Esophagus (tissue), 2 donors: ENCODE data around the gene GATA2. TPM values are rescaled to one million over a fixed set of nuclear protein-coding genes. Genes with fewer than 3 reads are reported as not detected.

Source experiments
- H3K27ac ChIP-seq, 2 donors: one replicate each; pipeline ENCODE4 v1.5.1; 2013; ENCODE audit warnings: low read depth in 2 of 2, mild to moderate bottlenecking in 2 of 2, inconsistent platforms in 1 of 2, low read length in 1 of 2, moderate library complexity in 1 of 2
- H3K27me3 ChIP-seq, 2 donors: one replicate each; pipeline ENCODE4 v1.6.1; 2013; ENCODE audit warnings: low read length in 2 of 2, control low read depth in 1 of 2, mild to moderate bottlenecking in 1 of 2; ENCODE audit not compliant: insufficient read depth in 2 of 2, control insufficient read depth in 1 of 2
- H3K36me3 ChIP-seq, 2 donors: one replicate each; pipeline ENCODE4 v1.6.1; 2013; ENCODE audit warnings: low read length in 1 of 2; ENCODE audit not compliant: control insufficient read depth in 2 of 2, insufficient read depth in 2 of 2
- H3K4me1 ChIP-seq, 2 donors: one replicate each; pipeline ENCODE4 v1.6.1; 2013; ENCODE audit warnings: low read length in 1 of 2; ENCODE audit not compliant: control insufficient read depth in 2 of 2, insufficient read depth in 2 of 2
- H3K4me3 ChIP-seq, 2 donors: one replicate each; pipeline ENCODE4 v1.5.1; 2013; ENCODE audit warnings: low read length in 2 of 2, mild to moderate bottlenecking in 2 of 2, low read depth in 1 of 2, moderate library complexity in 1 of 2
- H3K9me3 ChIP-seq, 2 donors: one replicate each; pipeline ENCODE4 v1.6.1; 2013; ENCODE audit warnings: mild to moderate bottlenecking in 2 of 2, low read depth in 1 of 2, low read length in 1 of 2, moderate library complexity in 1 of 2; ENCODE audit not compliant: control insufficient read depth in 2 of 2, insufficient read depth in 1 of 2
- whole genome bisulfite sequencing, 2 donors: extraction: QIAGEN DNeasy Blood & Tissue Kit; methylation state at CpG; one replicate each; pipeline ENCODE4 v1.1.7; 2013; 5-methylcytosine and 5-hydroxymethylcytosine counted together
- polyA plus RNA-seq, 2 donors: library from polyadenylated mRNA; stranded (reverse); fragments of 200-250 nt; gene quantifications; one replicate each; pipeline ENCODE4 v1.2.3, GENCODE V29; 2013
- donor health status: healthy with polysubstance abuse.
- donor health status: Bipolar disorder and iron deficiency.

GATA2 gene
- polyA plus RNA-seq, 2 donors: 2.2 to 2.3 TPM

DNA sequence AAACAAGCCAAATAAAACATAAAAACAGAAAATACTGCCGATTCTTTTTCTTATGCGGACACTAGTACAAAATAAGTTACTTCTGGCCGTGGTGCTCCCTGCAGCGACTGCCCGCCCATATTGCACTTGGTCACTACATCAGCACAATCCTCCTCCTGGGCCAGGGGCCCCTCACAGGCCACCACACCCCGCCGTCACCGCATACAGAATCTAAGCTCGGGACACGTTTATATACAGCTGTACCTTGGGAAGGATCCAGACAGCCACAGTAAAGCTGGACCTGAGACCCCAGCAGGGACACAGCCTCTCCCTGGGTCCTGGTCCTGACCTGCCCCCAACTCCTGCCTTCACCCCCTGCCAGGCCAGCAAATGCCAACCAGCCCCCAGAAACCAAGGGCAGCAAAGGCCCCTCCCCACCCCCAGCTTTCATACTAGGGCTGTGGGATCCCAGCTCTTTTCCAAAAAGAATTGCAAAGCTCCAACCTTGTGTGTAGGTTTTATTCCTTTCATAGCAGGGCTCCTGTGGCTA lies 13.4 kb downstream of the GATA2 start:
- Histone ChIP-seq H3K4me3 (no peak overlapping the region), H3K4me1 (peaks cover 0 to 2% of the 10 kb centered on the region in 2 donors), H3K9me3 (no peaks in the 10 kb centered on the region), H3K27ac (no peak overlapping the region), H3K27me3 (peaks cover 8 to 28% of the 10 kb centered on the region in 2 donors), H3K36me3 (no peaks in the 10 kb centered on the region)
- WGBS, 2 donors: 67 to 72% methylated on average over 10 of the region's 10 CpGs

DNA sequence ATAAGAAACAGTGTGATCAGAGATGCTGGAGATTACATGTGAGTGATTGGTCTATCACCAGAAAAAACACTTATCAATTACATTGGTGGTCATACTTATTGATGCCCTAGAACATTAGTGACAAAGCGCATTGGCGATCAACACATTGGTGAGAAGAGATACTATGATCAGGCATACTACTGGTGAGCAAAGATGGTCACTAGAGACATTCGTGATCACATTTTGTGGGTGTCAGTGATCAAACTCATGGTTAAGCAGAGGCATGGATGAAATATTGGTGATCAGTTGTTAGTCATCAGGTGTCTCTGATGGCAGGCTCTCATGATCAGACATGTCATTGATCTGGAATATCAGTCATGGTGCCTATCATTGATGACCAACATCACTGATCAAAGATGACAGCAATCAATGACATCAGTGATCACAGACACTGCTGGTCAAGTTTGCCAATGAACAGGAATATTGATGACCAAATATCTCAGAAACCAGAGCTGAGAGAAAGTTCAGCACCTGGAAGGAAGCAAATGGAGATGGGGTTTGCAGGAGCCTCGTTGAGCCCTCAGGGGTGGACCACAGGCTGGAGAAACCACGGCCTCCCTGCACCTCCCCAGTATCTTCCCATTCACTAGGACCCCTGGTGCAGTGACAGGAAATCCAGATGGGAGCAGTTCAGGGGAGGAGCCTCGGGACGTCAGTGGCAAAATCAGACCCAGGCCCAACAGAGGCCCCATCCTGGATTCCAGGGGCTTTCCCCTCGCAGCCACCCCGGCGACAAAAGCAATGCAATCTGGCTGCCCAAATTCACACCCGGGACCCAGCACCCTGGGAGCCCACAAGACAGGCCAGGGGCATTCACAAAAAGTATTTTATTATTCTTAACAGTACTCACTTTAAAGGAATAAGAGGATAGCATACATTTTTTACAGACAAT lies 14.2 kb downstream of the GATA2 start:
- no peak overlapping the region for H3K27ac ChIP-seq
- peaks cover 0 to 2% of the 10 kb centered on the region in 2 donors for H3K4me1 ChIP-seq
- no peaks in the 10 kb centered on the region for H3K36me3 ChIP-seq
- no peak overlapping the region for H3K4me3 ChIP-seq
- peaks cover 8 to 23% of the 10 kb centered on the region in 2 donors for H3K27me3 ChIP-seq
- H3K9me3 ChIP-seq: no peaks in the 10 kb centered on the region
- WGBS, 2 donors: 66 to 67% methylated on average over 11 of the region's 11 CpGs

DNA sequence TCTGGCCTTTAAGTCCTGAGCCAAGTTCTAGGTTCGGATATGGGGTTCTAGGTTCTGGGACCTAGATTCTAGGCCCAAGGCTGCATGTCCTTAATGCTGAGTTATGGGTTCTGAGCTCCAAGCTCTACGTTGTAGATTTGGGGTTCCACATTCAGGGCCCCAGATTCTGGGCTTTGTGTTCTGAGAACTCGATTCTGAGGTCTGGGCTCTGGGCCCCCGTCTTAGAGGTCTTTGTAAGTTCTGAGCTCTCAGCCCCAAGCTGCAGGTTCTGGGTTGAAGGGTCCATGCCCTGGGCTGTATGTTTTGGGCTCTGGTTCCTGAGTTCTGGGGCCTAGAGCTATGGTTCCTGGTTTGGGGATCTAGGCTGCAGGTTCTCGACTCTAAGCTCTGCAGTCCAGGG lies 16.3 kb downstream of the GATA2 start:
- H3K9me3 ChIP-seq: no peaks in the 10 kb centered on the region
- no peak overlapping the region for H3K4me3 ChIP-seq
- no peak overlapping the region for H3K27ac ChIP-seq
- 70 to 81% methylated on average over 5 of the region's 5 CpGs for WGBS, 2 donors
- no peaks in the 10 kb centered on the region for H3K36me3 ChIP-seq
- peaks cover 7 to 12% of the 10 kb centered on the region in 2 donors for H3K27me3 ChIP-seq
- peaks cover 0 to 2% of the 10 kb centered on the region in 2 donors for H3K4me1 ChIP-seq

DNA sequence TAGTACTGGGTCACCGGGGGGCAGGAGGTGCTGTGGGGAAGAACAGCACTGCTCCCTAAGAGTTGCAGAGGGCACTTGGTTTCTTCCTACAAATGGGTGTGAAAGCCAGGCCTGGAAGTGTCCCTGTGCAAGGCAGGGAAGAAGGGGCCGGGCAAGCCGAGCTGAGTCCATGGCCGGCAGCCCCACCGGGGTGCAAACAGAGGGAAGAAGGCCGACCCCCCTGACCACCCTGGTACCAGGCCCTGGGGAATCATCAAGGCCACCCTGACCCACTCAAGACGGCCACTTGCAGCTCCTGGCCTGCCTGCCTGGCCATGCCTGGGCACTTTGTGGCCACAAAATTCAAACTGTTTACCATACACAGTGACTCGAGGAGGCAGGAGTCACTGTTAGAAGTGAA lies 17.6 kb downstream of the GATA2 start:
- Histone ChIP-seq H3K9me3 (no peaks in the 10 kb centered on the region), H3K27me3 (peaks cover 4 to 6% of the 10 kb centered on the region in 2 donors), H3K36me3 (no peaks in the 10 kb centered on the region), H3K4me3 (no peak overlapping the region), H3K27ac (no peak overlapping the region), H3K4me1 (no peaks in the 10 kb centered on the region)
- 82 to 85% methylated on average over 8 of the region's 8 CpGs for WGBS, 2 donors

DNA sequence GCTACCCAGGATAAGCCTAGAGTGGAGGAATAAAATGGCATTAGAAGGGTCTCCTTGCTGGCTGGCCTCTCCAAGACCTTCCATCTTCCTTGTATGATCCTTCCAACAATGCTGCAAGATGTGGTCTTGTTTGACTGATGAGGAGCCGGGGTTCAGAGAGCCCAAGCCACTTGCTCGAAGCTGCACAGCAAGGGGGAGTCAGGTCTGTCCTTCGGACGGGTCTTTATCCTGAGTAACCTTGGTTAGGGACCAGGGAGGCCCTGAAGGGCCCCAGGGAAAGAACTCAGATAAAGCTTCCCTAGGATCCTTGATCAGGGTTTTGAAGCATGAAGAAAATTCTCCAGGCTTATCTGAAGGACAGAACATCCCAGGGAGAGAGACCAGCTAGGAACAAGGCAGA lies 19.3 kb downstream of the GATA2 start:
- H3K27ac ChIP-seq: no peak overlapping the region
- no peaks in the 10 kb centered on the region for H3K9me3 ChIP-seq
- no peaks in the 10 kb centered on the region for H3K36me3 ChIP-seq
- H3K4me3 ChIP-seq: no peak overlapping the region
- H3K4me1 ChIP-seq: no peaks in the 10 kb centered on the region
- H3K27me3 ChIP-seq: peaks cover 0 to 2% of the 10 kb centered on the region in 2 donors
- WGBS, 2 donors: 47 to 51% methylated on average over 4 of the region's 4 CpGs

DNA sequence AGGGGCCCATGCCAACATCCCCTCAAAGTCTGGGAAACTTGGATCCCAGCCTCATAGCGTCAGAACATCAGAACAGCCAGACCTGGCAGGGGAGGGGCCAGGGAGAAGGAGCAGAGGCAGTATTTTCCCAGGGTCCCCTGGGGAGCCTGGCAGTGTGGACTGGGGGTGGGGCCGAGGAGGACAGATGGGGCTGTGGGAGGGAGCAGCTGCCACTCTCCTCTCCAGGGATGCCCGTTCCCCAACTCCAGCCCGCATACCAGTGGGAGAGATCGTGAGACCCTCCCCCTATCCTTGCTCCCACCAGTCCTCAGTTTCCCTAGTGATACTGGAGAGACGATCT lies 19.9 kb downstream of the GATA2 start:
- H3K4me1 ChIP-seq: no peaks in the 10 kb centered on the region
- 26 to 35% methylated on average over 6 of the region's 6 CpGs for WGBS, 2 donors
- H3K27ac ChIP-seq: no peak overlapping the region
- H3K4me3 ChIP-seq: no peak overlapping the region
- H3K36me3 ChIP-seq: no peaks in the 10 kb centered on the region
- H3K9me3 ChIP-seq: no peaks in the 10 kb centered on the region
- no peaks in the 10 kb centered on the region for H3K27me3 ChIP-seq

DNA sequence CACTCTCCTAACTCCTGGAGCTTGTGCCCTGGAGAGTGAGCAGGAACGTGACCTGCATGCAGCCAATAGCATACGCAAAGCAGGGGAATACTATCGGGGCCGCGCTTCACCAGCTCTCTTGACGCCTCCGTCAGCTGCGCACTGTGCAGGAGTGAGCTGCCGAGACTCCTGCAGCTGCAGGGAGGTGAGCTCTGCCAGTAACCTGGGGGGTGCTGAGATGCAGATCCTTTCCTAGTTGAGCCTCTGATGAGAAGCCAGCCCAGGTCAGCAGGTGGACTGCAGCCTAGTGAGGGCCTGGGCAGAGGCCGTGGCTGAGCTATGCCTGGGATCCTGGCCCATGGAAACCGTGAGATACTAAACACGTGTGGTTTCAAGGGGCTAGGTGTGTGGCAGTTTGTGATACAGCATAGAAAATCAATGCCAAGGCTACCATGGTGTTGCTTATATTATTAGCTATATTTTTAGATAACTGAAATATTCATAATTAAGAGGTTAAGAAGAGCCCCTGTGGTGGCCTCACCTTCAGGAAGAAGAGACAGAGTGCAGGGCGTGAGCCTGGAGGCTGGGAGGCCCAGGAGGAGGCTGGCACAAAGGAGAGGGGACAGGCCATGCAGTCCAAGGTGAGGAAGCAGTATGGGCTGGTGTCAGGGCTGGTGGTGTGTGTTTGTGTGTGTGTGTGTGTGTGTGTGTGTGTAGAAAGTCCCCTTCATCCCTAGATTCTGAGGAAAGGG lies 20.4 kb downstream of the GATA2 start:
- no peaks in the 10 kb centered on the region for H3K36me3 ChIP-seq
- H3K27me3 ChIP-seq: no peaks in the 10 kb centered on the region
- H3K4me1 ChIP-seq: no peaks in the 10 kb centered on the region
- H3K4me3 ChIP-seq: no peak overlapping the region
- no peak overlapping the region for H3K27ac ChIP-seq
- 64 to 72% methylated on average over 13 of the region's 13 CpGs for WGBS, 2 donors
- no peaks in the 10 kb centered on the region for H3K9me3 ChIP-seq

DNA sequence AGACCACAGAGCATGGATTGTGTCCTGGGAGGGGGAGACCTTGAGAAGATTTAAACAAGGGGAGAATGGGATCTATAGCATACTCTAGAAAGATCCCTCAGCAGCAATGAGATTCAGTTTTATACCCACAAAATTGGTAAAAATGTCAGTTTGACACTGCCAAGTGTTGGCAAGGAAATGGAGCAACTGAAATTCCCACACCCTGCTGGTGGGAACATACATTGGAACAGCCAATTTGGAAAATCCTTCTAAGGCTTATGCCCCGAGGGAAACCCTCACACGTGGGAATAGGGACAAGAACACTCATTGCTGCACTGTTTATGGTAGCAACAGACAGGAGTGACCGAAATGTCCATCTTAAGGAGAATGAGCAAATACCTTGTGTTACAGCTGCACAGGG lies 21.3 kb downstream of the GATA2 start:
- no peak overlapping the region for H3K4me3 ChIP-seq
- no peaks in the 10 kb centered on the region for H3K27me3 ChIP-seq
- peaks cover 0 to 2% of the 10 kb centered on the region in 2 donors for H3K4me1 ChIP-seq
- WGBS, 2 donors: 71 to 84% methylated on average over 3 of the region's 3 CpGs
- no peak overlapping the region for H3K27ac ChIP-seq
- no peaks in the 10 kb centered on the region for H3K36me3 ChIP-seq
- H3K9me3 ChIP-seq: no peaks in the 10 kb centered on the region

DNA sequence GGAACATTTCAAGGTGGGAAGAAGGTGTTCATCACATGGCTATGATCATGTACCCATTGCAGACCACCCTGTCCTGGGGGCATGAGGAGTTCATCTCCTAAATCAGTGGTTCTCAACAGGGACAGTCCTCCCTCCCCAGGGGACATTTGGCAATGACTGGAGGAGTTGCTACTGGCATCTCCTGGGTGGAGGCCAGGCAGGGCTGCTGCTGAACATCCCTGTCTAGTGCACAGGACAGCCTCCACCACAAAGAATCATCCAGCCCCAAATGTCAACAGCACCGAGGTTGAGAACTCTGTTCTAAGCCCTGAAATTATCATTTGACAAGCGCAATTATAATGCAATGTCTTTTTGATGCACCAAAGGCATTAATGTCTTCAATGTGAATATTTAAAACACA lies 21.9 kb downstream of the GATA2 start:
- 72 to 75% methylated on average over 2 of the region's 2 CpGs for WGBS, 2 donors
- no peaks in the 10 kb centered on the region for H3K9me3 ChIP-seq
- peaks cover 0 to 2% of the 10 kb centered on the region in 2 donors for H3K4me1 ChIP-seq
- no peak overlapping the region for H3K27ac ChIP-seq
- H3K36me3 ChIP-seq: no peaks in the 10 kb centered on the region
- H3K27me3 ChIP-seq: no peaks in the 10 kb centered on the region
- no peak overlapping the region for H3K4me3 ChIP-seq
